SK-N-SH treated with all-trans-retinoic acid at 6 μM for 48 hours (cell line): ENCODE measurements around the gene FANCC.

ENCODE experiments used
- ARNTL ChIP-seq: fragments of 450-650 bp; formaldehyde crosslinking; IDR thresholded peaks from 2 replicates; pipeline ENCODE4 v1.5.0; 2020; ENCODE audit warnings: low read depth, mild to moderate bottlenecking, moderate library complexity, borderline replicate concordance
- CSDC2 ChIP-seq: fragments of 250-450 bp; sonication (Bioruptor Pico); IDR thresholded peaks from 2 replicates; pipeline ENCODE4 v1.5.0; 2020; ENCODE audit warnings: mild to moderate bottlenecking, moderate library complexity
- ISL1 ChIP-seq: fragments of 250-450 bp; sonication (Bioruptor Pico); IDR thresholded peaks from 2 replicates; pipeline ENCODE4 v2.1.2; 2022; ENCODE audit warnings: mild to moderate bottlenecking, moderate library complexity
- TCF4 ChIP-seq: fragments of 250-450 bp; sonication (Bioruptor Pico); IDR thresholded peaks from 2 replicates; pipeline ENCODE4 v1.8.0; 2021; ENCODE audit warnings: mild to moderate bottlenecking, moderate library complexity, borderline replicate concordance
- ZC3H10 ChIP-seq: fragments of 250-450 bp; sonication (Bioruptor Pico); IDR thresholded peaks from 2 replicates; pipeline ENCODE4 v1.5.1; 2021; ENCODE audit warnings: mild to moderate bottlenecking, moderate library complexity
- ZFP3 ChIP-seq: fragments of 250-450 bp; sonication (Bioruptor Pico); IDR thresholded peaks from 2 replicates; pipeline ENCODE4 v1.5.0; 2020; ENCODE audit warnings: mild to moderate bottlenecking, moderate library complexity
- ZFP30 ChIP-seq: fragments of 450-650 bp; formaldehyde crosslinking; IDR thresholded peaks from 2 replicates; pipeline ENCODE4 v1.5.0; 2022; ENCODE audit warnings: mild to moderate bottlenecking, moderate library complexity
- ZNF565 ChIP-seq: fragments of 450-650 bp; formaldehyde crosslinking; conservative IDR thresholded peaks from 2 replicates; pipeline ENCODE4 v1.5.0; 2020; ENCODE audit warnings: low read depth, mild to moderate bottlenecking, moderate library complexity
- TF ChIP-seq, protein P1 (sequence below): fragments of 250-450 bp; sonication (Bioruptor Pico); IDR thresholded peaks from 2 replicates; pipeline ENCODE4 v1.8.0; 2020; ENCODE audit warnings: mild to moderate bottlenecking, moderate library complexity, borderline replicate concordance

DNA sequence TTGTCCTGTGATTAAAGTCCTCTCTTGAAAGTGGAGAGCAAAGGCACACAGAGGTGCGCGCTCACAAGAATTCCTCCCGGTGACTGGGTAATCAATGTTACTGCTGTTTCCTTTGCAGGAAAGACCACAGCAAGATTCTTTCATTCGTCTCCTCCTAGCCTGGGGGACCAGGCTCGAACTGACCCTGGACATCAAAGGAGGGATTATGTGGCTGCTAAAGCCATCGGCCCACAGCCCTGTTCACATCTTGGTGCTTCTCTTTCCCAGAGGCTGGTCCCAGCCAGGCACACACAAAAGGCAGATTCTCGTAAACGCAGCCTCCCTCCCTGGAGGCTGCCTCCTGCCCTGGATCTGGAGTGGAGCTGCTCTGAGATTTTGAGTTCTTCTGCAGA, 230.9 kb downstream of the FANCC start:
- no peak for TF ChIP-seq ZC3H10 (CRISPR knock-in tag)
- TF ChIP-seq ZFP3, result no peak
- TF ChIP-seq, protein P1, sequence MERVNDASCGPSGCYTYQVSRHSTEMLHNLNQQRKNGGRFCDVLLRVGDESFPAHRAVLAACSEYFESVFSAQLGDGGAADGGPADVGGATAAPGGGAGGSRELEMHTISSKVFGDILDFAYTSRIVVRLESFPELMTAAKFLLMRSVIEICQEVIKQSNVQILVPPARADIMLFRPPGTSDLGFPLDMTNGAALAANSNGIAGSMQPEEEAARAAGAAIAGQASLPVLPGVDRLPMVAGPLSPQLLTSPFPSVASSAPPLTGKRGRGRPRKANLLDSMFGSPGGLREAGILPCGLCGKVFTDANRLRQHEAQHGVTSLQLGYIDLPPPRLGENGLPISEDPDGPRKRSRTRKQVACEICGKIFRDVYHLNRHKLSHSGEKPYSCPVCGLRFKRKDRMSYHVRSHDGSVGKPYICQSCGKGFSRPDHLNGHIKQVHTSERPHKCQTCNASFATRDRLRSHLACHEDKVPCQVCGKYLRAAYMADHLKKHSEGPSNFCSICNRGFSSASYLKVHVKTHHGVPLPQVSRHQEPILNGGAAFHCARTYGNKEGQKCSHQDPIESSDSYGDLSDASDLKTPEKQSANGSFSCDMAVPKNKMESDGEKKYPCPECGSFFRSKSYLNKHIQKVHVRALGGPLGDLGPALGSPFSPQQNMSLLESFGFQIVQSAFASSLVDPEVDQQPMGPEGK (CRISPR knock-in tag), result no peak
- no peak for TF ChIP-seq CSDC2 (CRISPR knock-in tag)
- no peak for TF ChIP-seq TCF4 (CRISPR knock-in tag)
- TF ChIP-seq ZFP30 (CRISPR knock-in tag), result no peak
- TF ChIP-seq ARNTL (CRISPR knock-in tag), result no peak
- TF ChIP-seq ISL1 (CRISPR knock-in tag), result no peak
- TF ChIP-seq ZNF565, result no peak
